Measurements from ENCODE around the gene ADAP1.

GRCh38 chr7:999941-1000935 lies 45.8 kb upstream of the ADAP1 start:
- TF ChIP-seq EZH2 (IDR thresholded peaks at IDR 0.05; ENCODE audit: insufficient read depth, poor library complexity, severe bottlenecking): no peak
- no peak for TF ChIP-seq EZH2phosphoT487 (IDR thresholded peaks at IDR 0.05; ENCODE audit: insufficient read depth, low read depth)
